Choroid plexus epithelial cell (primary cell): ENCODE results near the gene CALHM4.

ENCODE experiments used
- DNase-seq: peaks from one replicate; pipeline ENCODE4 v3.0.0-alpha.2; 2010; ENCODE audit warnings: low read depth
- H3K4me3 ChIP-seq: 2 replicates; pipeline ENCODE4 v1.5.1; 2011; ENCODE audit warnings: low read depth, mild to moderate bottlenecking, control low read depth, low read length, moderate library complexity
- CTCF ChIP-seq: conservative IDR thresholded peaks from 2 replicates; pipeline ENCODE4 v1.5.1; 2011; ENCODE audit warnings: low read depth, mild to moderate bottlenecking, control low read depth, inconsistent platforms, low read length, moderate library complexity

CALHM4 gene

GRCh38 chr6:116528780-116529179 lies 24.8 kb upstream of the CALHM4 start:
- no peak overlapping the region for H3K4me3 ChIP-seq
- DNase-seq: peak; percentile 57
- TF ChIP-seq CTCF: no peak

- no peak overlapping the region for H3K4me3 ChIP-seq
- no peak for TF ChIP-seq CTCF
- DNase-seq: no peak
Observed at GRCh38 chr6:116529466-116530290, 23.9 kb upstream of the CALHM4 start.

- DNase-seq: no peak
- TF ChIP-seq CTCF: no peak
- no peak overlapping the region for H3K4me3 ChIP-seq
Observed at GRCh38 chr6:116530436-116530835, 23.1 kb upstream of the CALHM4 start.

- DNase-seq: peak; percentile 91
- no peak overlapping the region for H3K4me3 ChIP-seq
- peak; percentile 79 for TF ChIP-seq CTCF
Observed at GRCh38 chr6:116531675-116532570, 21.6 kb upstream of the CALHM4 start.

GRCh38 chr6:116533233-116533957 lies 20.2 kb upstream of the CALHM4 start:
- no peak overlapping the region for H3K4me3 ChIP-seq
- no peak for DNase-seq
- TF ChIP-seq CTCF: peak; percentile 13

- TF ChIP-seq CTCF: no peak
- no peak overlapping the region for H3K4me3 ChIP-seq
- DNase-seq: no peak
Observed at GRCh38 chr6:116535109-116535508, 18.4 kb upstream of the CALHM4 start.
